DLD1 (cell line): ENCODE data around the gene LRSAM1.

Experiments
- in situ Hi-C: cut with HindIII; loops from 2 replicates; pipeline ENCODE4 v1.10.0; 2017; ENCODE audit warnings: low sequenced_read_pairs

Gene LRSAM1

DNA sequence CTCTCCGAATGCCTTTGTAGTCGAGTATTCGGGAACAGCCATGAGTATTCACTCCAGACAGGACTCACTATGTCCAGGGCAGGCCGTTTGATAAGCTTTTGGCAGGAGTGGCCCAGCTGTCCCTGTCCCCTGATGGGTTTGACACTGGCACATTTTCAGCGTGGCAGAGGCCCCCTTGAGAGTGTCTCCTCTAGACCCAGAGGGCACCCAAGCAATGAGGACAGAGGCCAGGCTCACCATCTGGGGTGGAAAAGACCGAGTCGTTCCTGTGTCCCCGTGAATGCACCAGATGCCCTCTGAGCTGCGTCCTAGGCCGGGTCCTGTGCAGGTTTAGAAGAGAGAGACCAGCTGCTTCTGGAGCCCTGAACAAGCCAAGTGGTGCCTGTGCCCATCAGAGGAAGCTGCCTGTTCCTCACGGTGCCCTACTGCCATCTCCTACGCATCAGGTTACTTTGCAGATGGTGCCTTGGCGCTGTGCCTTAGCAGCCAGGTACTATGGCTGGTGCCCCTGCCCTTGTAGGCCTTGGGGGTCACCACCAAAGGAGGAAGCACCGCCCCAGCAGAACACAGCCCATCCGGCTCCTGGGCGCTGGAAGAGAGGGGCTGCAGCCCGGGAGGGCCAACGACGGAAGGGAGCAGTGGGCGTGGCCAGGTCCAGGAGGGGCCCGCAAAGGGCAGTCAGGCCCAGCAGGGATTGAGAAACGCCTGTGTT lies 42.4 kb downstream of the LRSAM1 start:
- in situ Hi-C loops = no loop called here

DNA sequence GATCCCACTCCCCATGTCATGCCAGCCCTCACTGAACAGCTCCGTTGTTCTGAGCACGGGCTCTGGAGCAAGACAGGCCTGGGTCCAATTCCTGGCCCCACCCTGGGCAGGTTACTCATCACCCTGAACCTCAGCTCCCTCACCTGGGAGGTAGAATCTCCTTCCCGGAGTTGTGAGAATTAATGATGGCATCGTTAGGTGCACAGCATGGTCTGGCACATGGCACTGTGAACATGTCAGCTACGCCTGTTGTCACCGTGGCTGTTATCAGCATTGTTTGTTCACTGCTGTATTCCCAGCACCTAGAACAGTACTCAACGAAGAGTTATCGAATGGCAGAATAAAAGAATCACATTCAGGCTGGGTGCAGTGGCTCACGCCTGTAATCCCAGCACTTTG lies 43.0 kb downstream of the LRSAM1 start:
- in situ Hi-C loops = no loop called here

DNA sequence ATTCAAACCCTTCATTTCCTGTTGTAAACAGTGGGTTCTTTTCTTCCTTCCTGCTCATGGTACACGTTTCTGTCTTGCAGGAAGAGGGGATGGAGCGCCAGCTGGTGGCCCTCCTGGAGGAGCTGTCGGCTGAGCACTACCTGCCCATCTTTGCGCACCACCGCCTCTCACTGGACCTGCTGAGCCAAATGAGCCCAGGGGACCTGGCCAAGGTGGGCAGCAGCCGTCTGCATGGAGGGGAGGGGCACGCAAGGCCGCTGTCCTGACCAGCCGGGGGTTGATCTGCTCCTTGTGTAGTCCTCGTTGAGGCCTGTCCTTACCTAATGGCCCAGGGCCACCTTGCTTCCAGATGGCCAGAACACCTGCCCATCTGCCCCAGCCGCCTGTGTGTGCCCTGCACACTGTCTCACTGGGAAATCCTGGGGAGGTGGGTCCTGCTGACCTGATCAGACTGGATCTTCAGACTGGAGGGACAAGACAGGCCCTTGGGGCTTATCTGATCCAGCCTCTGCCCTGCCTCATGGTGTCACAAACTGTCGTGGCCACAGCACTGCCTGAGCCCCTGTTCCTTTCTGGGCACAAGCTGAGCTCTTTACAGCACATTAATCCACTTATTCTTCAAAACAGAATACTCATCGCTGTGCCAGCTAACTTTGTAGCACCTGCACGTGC lies 44.7 kb downstream of the LRSAM1 start:
- in situ Hi-C loops = no loop called here

DNA sequence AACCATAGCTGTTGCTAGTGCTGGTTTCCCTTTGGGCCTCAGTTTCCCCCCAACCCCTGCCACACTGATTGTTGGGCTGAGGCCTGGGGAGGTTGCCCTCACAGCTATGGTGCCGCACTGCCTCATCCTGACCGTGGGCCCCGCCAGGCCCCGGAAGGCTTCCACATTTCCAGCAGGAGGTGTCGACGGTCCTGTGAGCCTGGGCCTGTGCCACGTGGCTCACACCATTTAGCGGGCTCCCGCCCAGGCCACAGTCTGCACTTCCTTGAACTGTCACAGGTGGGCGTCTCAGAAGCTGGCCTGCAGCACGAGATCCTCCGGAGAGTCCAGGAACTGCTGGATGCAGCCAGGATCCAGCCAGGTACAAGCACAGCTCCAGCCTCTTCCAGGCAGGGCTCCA lies 45.7 kb downstream of the LRSAM1 start:
- in situ Hi-C loops = no loop called here

DNA sequence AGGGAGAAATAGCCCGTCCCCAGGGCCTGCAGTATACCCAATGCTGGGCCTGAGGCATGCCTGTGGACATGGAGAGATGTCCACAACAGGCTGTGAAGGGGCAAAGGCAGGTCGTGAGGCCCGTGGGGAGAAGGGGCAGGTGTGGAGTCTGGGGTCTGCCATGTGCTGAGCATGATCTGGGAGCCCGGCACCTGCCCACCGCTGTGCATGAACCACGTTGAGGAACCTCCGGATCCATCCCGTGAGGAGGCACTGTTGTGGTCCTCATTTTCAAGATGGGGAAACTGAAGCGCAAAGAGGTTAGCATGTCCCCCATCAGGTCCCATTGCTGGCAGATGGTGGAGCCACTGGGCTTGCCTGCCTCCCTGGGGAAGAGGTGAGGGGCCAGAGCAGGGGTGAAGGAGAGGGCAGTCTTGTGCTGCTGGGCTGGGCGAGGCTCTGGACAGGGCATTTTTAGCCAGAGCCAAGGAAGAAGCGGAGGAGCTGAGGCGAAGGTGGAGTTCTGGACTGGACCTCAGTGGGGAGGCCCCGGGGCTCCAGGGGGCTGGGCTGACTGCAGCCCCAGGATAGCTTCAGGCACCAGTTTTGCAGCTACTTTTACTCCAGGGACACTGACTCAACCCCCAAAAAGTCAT lies 46.5 kb downstream of the LRSAM1 start:
- in situ Hi-C loops = no loop called here

DNA sequence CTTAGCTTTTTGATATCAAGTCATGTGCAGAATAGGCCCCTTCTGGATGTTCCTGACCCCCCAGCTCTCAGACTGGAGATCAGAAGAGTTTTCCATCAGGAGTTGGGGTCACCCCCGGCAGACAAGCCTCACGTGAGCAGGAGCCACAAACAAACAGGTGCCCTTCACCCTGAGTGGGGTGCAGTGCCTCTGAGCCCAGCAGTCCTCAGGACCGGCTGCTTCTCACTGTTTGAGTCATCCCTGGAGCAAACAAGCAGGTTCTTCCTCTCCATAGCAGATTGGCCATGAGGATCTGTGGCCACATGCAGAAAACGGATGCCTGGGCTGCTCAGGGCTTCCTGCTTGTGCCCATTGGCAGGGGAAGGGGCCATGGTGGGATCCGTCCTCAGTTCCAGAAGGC lies 47.0 kb downstream of the LRSAM1 start:
- in situ Hi-C loops = no loop called here

DNA sequence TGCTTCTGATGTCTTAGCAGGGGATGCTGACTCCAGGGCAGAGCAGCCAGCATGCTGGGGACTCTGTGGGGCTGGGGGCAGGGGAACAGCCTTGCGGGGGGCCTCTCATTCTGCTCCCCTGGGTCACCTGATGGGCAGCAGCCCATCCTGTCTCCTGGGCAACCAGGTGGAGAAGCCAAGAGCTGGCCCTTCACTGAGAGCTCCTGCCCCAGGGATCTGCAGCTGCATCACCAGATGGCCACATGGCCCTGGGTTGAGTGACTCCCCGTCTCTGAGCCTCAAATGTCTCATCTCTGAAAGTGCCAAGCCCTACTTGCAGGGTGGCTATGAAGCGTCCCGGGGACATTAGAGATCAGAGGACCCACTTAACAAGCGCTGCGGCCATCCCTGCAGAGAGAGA lies 49.1 kb downstream of the LRSAM1 start:
- in situ Hi-C loops = no loop called here

DNA sequence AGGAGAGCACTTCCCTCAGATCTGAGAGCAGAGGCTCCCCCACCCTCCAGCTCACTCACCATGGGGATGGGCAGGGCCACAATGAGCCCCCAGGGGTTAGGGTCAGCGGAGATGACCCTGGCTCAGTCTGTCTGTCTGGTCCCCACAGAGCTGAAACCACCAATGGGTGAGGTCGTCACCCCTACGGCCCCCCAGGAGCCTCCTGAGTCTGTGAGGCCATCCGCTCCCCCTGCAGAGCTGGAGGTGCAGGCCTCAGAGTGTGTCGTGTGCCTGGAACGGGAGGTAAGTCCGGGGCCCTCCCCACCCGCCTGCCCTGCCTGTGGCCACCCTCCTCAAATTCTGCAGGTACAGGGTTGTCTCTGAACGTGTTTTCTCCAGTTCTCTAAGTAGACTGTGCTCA lies 49.6 kb downstream of the LRSAM1 start:
- in situ Hi-C loops = no loop called here

DNA sequence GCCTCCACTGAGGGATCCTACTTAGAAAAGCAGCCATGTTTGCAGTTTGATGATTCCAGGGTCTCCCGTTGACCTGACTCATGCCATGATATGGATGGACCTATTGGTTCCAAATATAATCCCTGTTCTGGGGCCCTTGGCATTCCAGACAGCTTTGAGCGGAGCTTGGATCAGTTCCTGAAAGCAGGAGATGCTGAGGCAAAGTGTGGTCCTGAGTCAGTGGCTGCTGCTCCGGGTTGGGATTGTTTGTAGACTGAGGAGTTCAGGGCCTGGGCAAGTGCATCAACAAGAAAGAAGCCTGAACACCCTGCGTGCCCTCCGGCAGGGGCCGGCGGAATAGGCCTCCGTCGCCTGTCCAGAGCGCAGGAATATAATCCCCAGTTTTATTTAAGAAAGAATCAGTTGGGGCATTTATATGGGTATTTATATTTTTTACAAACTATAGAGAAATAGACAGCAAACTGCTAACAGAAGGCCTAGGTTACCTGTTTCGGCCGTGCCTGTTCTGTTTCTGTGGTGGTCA lies 50.6 kb downstream of the LRSAM1 start:
- in situ Hi-C loops = no loop called here

DNA sequence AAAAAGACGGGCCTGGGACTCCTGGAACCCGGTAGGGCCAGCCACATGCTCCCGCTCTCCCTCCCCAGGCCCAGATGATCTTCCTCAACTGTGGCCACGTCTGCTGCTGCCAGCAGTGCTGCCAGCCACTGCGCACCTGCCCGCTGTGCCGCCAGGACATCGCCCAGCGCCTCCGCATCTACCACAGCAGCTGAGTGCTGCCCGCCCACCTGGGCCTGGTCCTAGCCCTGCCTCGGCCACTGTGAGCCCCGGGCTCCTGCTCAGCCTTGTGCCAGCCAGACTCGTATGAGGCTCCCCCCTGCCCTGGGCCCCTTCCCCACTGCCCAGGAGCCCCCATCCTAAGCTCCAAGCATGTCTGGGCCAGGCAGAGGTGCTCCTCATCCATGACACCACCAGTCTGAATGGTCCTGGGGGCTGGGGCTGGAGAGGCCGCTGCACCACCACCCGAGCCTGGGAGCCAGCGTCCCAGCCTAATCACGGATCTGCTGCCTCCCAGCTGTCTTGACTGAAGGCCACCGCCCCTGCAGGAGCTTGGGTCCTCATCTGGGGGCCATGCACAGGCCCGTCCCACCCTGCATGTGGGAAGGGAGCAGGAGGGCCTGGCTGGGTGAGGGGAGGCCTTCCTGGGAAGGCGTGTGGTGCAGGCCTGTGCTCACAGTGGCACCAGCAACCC lies 51.5 kb downstream of the LRSAM1 start:
- in situ Hi-C loops = no loop called here

DNA sequence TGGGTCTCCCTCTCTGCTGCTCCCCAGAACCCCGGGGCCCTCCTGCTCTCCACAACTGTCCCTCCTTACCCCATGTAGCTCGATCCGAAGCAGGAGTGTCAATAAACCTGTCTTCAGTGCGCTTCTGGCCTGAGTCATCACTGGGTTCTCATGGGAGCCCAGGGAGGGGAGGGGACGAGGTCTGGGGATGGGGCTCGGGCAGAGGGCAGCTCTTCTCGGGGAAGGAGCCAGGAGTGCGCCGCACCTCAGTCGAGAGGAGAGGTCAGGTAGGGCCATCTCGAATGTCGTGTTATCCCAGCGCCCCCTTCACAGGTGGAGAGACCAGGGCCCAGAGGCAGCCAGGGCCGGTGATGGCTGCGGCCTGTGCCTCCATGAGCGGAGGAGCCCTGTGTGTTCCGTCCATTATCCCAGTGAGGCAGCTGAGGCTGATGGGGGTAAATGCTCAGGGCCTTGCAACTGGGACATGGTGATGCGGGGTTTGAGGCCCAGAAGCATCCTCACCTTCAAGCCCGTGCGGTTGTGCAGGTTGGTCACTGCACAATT lies 52.1 kb downstream of the LRSAM1 start:
- in situ Hi-C loops = no loop called here

DNA sequence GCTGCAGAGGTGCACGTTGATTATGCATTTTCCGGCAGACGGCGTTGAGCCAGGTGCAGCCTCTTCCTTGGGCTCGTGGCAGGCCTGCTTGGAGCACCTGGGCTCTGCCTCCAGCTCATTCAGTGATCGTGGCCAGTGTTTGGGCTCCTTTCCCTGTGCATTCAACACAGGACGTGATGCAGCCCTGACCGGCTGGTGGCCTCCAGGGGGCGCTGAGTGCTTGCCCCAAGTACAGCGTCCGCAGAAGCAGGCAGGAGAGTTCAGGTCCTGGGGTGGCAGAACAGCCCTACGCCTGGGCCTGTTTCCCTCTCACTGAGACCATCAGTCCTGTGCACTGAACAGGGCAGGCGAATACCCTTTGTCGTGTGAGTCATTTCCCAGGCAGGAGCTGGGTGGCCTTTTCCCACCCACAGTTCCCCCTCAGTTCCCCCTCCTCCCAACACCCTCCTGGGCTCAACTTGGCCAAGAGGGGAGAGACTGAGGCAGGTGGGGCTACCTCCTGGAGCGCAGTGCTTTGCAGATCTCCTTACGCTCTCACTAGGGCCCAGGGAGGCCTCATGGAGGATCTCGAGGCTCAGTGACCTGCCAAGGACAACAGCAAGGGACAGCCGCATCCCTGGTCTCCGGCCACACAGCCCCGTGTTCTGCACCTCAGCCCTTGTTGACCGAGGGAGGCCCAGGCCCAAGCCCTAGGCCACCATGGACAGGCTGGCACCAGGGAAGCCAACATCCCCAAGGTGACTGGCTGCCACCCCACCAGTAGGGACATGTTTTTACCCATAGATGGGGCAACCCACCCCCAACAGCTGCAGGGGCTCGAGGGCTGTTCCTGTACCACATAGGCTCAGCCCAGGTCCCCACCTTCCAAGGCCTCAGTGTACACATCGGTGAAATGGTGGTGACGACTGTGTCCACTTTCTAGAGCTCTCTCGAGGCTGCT lies 52.9 kb downstream of the LRSAM1 start:
- in situ Hi-C loops = no loop called here

DNA sequence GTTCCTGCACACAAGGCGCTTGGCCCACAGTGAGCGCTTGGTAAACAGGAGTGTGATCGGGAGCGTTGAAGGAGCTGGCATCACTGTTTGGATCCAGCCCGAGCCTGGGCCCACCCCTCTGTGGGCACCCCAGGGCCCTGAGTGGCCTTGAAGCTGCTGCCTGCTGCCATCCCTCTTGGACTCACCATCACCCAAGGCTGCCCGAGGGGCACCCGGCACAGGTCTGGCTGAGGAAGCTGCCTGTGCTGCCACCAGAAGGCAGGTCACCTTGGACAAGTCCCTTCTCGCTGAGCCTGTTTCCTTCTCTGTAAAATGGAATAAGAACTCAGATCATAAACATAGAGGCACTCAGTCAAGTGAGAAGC lies 53.6 kb downstream of the LRSAM1 start:
- in situ Hi-C loops = no loop called here

DNA sequence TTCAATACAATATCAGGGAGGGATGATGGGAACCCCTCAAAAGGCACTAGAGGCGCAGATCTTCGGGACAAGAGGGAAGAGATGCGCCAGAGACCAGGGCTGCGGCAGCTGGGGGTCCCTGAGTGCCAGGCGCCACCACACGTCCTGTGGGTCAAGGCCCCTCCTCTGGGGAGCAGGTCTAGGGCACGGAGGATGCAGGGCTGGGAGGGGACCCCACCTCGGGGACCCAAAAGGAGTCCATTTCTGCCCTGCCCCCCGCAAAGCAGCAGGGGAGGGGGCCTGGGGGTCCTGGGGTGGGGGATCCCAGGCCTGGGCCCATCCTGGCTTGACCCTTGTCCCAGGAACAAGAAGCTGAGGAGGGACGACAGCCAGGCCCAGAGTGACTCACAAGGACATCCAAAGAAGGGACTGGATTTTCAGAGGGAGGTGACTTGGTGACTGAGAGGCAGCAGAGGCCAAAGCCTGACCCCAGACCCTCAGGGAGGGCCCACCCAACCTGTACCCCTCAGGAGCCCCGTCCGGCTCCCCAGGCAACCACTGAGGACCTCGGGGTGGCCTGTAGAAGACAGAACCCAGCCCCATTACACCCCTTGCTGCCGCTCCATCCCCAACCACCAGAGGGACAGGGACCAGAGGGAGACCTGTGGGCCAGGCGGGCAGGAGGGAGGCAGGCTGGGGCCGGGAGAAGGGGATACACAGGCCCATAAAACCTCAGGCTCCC lies 54.2 kb downstream of the LRSAM1 start:
- in situ Hi-C loops = no loop called here

DNA sequence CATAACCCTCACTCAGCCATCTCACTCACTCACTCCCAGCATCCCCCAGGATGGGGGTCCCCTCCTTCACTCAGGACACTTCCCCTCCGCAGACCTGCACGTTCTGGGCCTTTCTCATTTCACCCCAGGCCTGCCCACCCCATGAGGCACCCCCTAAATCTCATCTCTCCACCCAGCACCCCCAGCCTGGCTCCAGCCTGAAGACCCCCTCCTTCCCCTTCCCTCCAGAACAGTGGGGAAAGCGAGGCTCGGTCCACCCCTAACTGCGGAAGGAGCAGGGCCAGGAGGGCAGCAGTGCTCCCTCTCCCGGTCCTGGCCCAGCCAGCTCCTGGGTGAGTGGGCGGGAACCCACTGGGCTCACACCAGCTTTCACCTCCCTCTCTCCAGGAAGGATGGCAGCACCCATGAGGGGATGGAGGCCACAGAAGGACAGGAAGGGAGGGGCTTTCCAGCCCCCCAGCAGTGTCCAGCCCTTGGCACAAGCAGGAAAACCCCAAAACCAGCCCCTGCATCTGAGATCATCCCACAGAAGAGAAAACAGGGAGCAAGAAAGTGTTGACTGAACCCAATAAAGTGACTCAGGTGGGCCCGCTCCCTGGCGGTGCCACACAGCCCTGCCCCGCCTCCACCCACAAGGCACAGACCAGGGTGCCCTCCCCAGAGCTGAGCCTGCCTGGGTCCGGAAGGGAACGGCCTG lies 55.0 kb downstream of the LRSAM1 start:
- in situ Hi-C loops = no loop called here

DNA sequence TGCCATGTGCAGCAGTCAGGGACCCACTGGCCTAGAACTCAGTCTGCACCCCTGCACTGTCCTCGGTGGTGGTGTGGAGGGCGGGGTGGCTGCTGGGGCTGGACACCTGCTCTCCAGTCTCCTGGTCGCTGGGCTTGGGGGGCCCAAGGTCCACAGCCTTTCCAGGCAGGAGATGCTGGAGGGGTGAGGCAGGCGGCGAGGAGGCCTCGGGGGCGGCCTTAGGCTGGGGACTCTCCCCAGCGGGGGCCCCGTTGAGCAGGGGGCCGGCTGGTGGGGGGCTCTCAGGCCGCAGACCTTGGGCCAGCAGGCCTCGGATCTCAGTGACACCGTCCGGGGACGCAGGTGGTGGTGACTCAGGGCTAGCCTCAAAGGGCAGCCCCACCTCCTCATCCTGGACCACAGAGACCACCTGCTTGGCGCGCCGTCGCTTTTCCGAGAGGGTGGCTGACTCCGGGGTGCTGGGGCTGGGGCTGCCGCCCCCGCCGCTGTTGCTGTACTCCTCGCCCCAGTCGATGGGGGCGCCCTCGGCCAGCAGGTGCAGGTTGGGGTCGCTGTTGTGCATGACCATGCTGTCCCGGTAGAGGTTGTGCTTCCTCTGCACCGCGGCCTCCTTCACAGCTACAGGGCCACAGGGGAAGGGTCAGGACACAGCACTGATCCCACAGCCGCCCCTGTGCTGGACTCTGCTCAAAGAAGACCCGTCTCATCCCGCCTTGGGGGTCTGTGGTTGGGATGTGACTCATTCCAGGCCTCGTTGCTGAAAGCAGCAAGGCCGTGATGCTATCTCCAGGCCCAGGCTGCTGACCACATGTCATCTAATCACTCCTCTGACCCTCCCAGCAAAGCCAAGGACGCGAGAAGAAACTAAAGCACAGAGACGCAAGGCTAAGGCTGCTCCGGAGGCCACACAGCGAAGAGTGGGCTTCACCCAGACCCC lies 55.8 kb downstream of the LRSAM1 start:
- in situ Hi-C loops = no loop called here

DNA sequence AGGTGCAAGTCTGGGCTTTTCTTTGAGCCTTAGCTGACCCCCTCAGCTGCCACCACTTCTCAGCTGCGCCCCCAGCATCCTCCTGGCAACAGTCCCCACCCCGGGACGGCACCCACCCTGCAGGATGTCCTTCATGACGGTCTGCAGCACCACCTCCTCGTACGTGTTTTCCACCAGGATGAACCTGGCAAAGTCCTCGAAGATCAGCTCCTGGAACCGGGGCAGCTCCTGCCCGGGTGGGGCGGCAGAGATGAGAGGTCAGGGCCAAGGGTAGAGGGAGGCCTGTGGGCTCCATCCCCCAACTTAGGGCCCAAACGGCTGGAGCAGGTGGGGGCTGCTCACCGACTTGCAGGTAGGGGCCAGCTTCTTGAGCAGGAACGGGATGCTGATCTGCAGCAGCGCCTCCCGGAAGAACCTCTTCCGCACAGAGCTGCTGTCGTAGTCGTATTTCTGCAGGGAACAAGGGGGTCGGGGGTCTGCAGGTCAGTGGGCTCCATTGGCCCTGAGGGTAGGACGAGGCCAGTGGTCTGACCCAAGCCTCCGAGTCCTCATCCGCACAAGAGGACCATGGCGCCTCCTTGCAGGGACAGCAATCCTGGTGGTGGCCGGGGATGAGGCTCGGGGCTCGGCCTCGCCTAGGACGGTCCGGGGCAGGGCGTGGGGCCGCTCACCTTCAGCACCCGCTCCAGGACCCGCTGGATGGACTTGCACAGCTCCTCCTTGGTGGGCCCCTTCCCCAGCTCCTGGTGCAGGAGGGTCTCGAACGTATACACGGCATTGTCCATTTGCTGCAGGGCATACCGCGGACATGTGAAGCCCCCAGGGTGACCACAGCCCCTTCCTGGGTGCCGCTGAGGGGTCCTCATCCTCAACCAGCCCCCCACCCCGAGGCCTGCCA lies 56.7 kb downstream of the LRSAM1 start:
- in situ Hi-C loops = no loop called here
